ENCODE measurements around the gene EPS8L2. TPM values are rescaled to one million over a fixed set of nuclear protein-coding genes. Genes with fewer than 3 reads are reported as not detected.

The EPS8L2 gene
- total RNA-seq, 2 donors from 2014 or later, result 126 to 153 TPM

- Histone ChIP-seq H3K36me3 (replicated peaks in 1 of 2; ENCODE audit: insufficient read depth in 1 of 2, low read depth in 2 of 2) (no peaks in the 10 kb centered on the region), H3K27me3 (no peaks in the 10 kb centered on the region), H3K4me3 (no peak overlapping the region), H3K9me3 (no peaks in the 10 kb centered on the region), H3K27ac (no peak overlapping the region), H3K4me1 (peaks cover under 1% of the 10 kb centered on the region)
- TF ChIP-seq POLR2A (IDR thresholded peaks at IDR 0.05), result no peak
- intact Hi-C loops (cut with DNase I), result loop anchor here (5.0 to 10.0 kb wide), 2 partner anchors 63 to 165 kb away; no protein-coding TSS in a partner anchor
- DNase-seq, result no peak
- ATAC-seq, result no peak
- WGBS, 2 donors, result 73 to 87% methylated on average over 15 to 23 of the region's 35 CpGs
Measured at GRCh38 chr11:720017-720641, 14.1 kb downstream of the EPS8L2 start.

DNA sequence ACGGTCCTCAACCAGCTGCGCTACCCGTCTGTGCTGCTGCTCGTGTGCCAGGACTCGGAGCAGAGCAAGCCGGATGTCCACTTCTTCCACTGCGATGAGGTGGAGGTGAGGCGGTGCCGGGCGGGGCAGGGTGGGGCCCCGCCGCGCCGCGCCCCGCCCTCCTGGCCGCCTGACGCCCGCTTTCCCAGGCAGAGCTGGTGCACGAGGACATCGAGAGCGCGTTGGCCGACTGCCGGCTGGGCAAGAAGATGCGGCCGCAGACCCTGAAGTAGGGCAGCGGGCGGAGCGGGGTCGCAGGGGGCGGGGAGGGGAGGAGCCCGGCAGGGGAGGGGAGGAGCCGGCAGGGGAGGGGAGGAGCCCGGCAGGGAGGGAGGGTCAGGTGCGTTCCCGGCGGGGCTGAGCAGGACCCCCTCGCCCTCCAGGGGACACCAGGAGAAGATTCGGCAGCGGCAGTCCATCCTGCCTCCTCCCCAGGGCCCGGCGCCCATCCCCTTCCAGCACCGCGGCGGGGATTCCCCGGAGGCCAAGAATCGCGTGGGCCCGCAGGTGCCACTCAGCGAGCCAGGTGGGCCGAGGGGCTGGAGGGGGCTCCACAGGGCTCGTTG is 14.7 kb downstream of the EPS8L2 start:
- ATAC-seq, result peak; percentile 51
- H3K27me3 ChIP-seq, result no peaks in the 10 kb centered on the region
- 58 to 65% methylated on average over 13 to 26 of the region's 53 CpGs for WGBS, 2 donors
- intact Hi-C loops (cut with DNase I), result loop anchor here (5.0 to 10.0 kb wide), 2 partner anchors 63 to 166 kb away; no protein-coding TSS in a partner anchor
- H3K4me3 ChIP-seq, result no peak overlapping the region
- no peak overlapping the region for H3K27ac ChIP-seq
- TF ChIP-seq, protein P1, sequence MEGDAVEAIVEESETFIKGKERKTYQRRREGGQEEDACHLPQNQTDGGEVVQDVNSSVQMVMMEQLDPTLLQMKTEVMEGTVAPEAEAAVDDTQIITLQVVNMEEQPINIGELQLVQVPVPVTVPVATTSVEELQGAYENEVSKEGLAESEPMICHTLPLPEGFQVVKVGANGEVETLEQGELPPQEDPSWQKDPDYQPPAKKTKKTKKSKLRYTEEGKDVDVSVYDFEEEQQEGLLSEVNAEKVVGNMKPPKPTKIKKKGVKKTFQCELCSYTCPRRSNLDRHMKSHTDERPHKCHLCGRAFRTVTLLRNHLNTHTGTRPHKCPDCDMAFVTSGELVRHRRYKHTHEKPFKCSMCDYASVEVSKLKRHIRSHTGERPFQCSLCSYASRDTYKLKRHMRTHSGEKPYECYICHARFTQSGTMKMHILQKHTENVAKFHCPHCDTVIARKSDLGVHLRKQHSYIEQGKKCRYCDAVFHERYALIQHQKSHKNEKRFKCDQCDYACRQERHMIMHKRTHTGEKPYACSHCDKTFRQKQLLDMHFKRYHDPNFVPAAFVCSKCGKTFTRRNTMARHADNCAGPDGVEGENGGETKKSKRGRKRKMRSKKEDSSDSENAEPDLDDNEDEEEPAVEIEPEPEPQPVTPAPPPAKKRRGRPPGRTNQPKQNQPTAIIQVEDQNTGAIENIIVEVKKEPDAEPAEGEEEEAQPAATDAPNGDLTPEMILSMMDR (IDR thresholded peaks at IDR 0.05), result no peak
- TF ChIP-seq POLR2A (IDR thresholded peaks at IDR 0.05), result no peak
- H3K9me3 ChIP-seq, result no peaks in the 10 kb centered on the region
- peaks cover 6% of the 10 kb centered on the region for H3K4me1 ChIP-seq
- no peak for DNase-seq
- H3K36me3 ChIP-seq (replicated peaks in 1 of 2; ENCODE audit: insufficient read depth in 1 of 2, low read depth in 2 of 2), result no peaks in the 10 kb centered on the region

DNA sequence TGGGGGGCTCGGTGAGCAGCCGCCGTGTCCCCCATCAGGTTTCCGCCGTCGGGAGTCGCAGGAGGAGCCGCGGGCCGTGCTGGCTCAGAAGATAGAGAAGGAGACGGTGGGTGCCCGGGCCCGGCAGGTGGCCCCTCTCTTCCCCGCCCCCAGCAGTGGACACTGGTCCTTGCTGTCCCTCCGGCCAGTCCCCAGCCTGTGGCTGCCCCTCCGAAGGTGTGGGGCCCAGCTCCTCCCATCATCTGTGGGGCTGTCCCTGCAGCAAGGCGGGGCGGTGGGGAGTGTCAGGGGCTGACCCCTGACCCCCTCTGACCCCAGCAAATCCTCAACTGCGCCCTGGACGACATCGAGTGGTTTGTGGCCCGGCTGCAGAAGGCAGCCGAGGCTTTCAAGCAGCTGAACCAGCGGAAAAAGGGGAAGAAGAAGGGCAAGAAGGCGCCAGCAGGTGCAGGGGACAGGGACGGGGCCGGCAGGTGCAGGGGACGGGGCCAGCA is 15.3 kb downstream of the EPS8L2 start:
- Histone ChIP-seq H3K4me1 (peaks cover 12% of the 10 kb centered on the region), H3K27me3 (no peaks in the 10 kb centered on the region), H3K36me3 (replicated peaks in 1 of 2; ENCODE audit: insufficient read depth in 1 of 2, low read depth in 2 of 2) (no peaks in the 10 kb centered on the region), H3K9me3 (no peaks in the 10 kb centered on the region), H3K4me3 (no peak overlapping the region), H3K27ac (no peak overlapping the region)
- no peak for DNase-seq
- intact Hi-C loops (cut with DNase I), result loop anchor here (5.0 to 10.0 kb wide), 2 partner anchors 64 to 166 kb away; no protein-coding TSS in a partner anchor
- no peak for ATAC-seq
- no peak for TF ChIP-seq POLR2A (IDR thresholded peaks at IDR 0.05)
- TF ChIP-seq, protein P1 (IDR thresholded peaks at IDR 0.05), result no peak
- 72 to 77% methylated on average over 11 to 20 of the region's 28 CpGs for WGBS, 2 donors

GRCh38 chr11:721741-722345 is 15.8 kb downstream of the EPS8L2 start:
- DNase-seq (no peak), ATAC-seq (no peak)
- 54 to 87% methylated on average over 3 to 27 of the region's 33 CpGs for WGBS, 2 donors
- H3K36me3 ChIP-seq (replicated peaks in 1 of 2; ENCODE audit: insufficient read depth in 1 of 2, low read depth in 2 of 2), result no peaks in the 10 kb centered on the region
- H3K9me3 ChIP-seq, result no peaks in the 10 kb centered on the region
- peaks cover 17% of the 10 kb centered on the region for H3K4me1 ChIP-seq
- intact Hi-C loops (cut with DNase I), result loop anchor here (5.0 to 10.0 kb wide), 2 partner anchors 65 to 167 kb away; no protein-coding TSS in a partner anchor
- no peak overlapping the region for H3K4me3 ChIP-seq
- H3K27ac ChIP-seq, result no peak overlapping the region
- TF ChIP-seq, protein P1 (IDR thresholded peaks at IDR 0.05), result no peak
- no peak for TF ChIP-seq POLR2A (IDR thresholded peaks at IDR 0.05)
- no peaks in the 10 kb centered on the region for H3K27me3 ChIP-seq

DNA sequence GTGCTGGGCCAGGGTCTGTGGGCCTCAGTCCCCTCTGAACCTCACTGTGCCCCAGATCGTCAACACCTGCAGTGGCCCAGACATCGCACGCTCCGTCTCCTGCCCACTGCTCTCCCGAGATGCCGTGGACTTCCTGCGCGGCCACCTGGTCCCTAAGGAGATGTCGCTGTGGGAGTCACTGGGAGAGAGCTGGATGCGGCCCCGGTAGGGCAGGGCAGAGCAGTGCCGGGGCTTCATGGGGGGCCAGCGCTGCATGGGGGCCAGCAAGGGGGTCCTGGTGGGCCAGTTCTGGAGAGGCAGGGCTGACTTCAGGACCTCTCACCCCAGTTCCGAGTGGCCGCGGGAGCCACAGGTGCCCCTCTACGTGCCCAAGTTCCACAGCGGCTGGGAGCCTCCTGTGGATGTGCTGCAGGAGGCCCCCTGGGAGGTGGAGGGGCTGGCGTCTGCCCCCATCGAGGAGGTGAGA is 16.3 kb downstream of the EPS8L2 start:
- DNase-seq, result no peak

More for the DNA sequence above, 16.3 kb downstream of the EPS8L2 start:
- intact Hi-C loops (cut with DNase I), result loop anchor here (5.0 to 10.0 kb wide), 2 partner anchors 65 to 168 kb away; no protein-coding TSS in a partner anchor
- ATAC-seq, result no peak
- Histone ChIP-seq H3K27ac (no peak overlapping the region), H3K27me3 (no peaks in the 10 kb centered on the region), H3K4me1 (peaks cover 23% of the 10 kb centered on the region), H3K4me3 (no peak overlapping the region), H3K36me3 (replicated peaks in 1 of 2; ENCODE audit: insufficient read depth in 1 of 2, low read depth in 2 of 2) (no peaks in the 10 kb centered on the region), H3K9me3 (no peaks in the 10 kb centered on the region)
- no peak for TF ChIP-seq POLR2A (IDR thresholded peaks at IDR 0.05)
- TF ChIP-seq, protein P1 (IDR thresholded peaks at IDR 0.05), result no peak
- 39 to 75% methylated on average over 2 to 20 of the region's 20 CpGs for WGBS, 2 donors

All from body of pancreas (tissue), 4 donors.